NT2/D1 (cell line): ENCODE results near the gene KCNQ1.

Source experiments
- SUZ12 ChIP-seq: IDR thresholded peaks from 2 replicates; pipeline ENCODE4 v1.6.1; 2011; ENCODE audit not compliant: insufficient read length, insufficient read depth; ENCODE audit errors: extremely low read depth
- YY1 ChIP-seq: IDR thresholded peaks from 2 replicates; pipeline ENCODE4 v1.6.1; 2011; ENCODE audit not compliant: insufficient read length, insufficient read depth
- ZNF274 ChIP-seq: IDR thresholded peaks from 2 replicates; pipeline ENCODE4 v1.6.1; 2011; ENCODE audit warnings: mild to moderate bottlenecking, low read depth, low read length

GRCh38 chr11:2877474-2877873 is 432.7 kb downstream of the KCNQ1 start:
- TF ChIP-seq SUZ12 (no peak), YY1 (no peak), ZNF274 (no peak)
